HG02642 (cell line): ENCODE measurements around the gene MRTFA.
A peak's percentile ranks its signal among the peaks of the same experiment; 100 is the strongest.
"Not testable (repeated sequence)": the region's sequence is repeated elsewhere in the genome, so short reads cannot be mapped to it uniquely, and the experiment has no call there.

Experiments used
- ATAC-seq: cut with Tn5 transposase; IDR thresholded peaks from one replicate; pipeline ENCODE4 v1.9.1; 2021; ENCODE audit warnings: mild to moderate bottlenecking; ENCODE audit not compliant: unreplicated experiment, poor library complexity

Gene MRTFA

DNA sequence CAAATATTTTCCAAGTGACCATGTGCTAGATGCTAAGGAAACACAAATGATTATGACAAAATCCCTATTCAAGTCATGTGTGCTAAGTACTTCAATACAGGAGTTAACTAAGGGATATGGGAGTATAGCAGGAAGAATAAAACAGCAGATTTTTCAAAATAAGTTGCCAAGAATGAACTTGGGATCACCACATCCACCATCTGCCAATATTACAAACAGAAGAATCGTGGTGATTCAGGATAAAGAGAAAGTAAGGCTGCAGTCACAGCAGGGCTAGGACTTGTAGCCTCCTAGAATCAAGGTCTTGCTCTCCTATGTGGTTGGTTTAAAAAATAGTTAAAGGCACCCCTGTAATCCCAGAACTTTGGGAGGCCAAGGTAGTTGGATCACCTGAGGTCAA lies 34.3 kb downstream of the MRTFA start:
- ATAC-seq: no peak

DNA sequence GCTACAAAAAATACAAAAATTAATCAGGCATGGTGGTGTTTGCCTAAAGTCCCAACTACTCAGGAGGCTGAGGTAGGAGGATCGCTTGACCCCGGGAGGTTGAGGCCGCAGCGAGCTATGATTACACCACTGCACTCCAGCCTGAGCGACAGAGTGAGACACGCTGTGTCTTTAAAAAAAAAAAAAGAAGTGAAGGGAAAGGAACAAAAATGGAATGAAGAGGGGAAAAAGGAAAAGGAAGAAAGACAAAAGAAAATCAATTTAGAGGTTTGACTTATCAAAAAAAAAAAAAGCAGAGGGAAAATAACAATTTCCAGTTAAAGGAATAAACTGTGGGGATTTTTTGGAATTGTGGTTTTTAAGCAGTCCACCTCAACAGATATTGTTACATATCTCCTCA lies 36.8 kb downstream of the MRTFA start:
- ATAC-seq: no peak

DNA sequence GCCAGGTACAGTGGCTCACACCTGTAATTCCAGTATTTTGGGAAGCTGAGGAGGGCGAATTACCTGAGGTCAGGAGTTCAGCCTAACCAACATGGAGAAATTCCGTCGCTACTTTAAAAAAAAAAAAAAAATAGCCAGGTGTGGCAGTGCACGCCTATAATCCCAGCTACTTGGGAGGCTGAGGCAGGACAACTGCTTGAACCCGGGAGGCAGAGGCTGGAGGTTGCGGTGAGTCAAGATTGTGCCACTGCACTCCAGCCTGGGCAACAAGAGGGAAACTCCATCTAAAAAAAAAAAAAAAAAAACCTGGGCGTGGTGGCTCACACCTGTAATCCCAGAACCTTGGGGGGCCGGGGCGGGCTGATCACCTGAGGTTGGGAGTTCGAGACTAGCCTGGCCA lies 37.8 kb downstream of the MRTFA start:
- ATAC-seq: not testable (repeated sequence)

DNA sequence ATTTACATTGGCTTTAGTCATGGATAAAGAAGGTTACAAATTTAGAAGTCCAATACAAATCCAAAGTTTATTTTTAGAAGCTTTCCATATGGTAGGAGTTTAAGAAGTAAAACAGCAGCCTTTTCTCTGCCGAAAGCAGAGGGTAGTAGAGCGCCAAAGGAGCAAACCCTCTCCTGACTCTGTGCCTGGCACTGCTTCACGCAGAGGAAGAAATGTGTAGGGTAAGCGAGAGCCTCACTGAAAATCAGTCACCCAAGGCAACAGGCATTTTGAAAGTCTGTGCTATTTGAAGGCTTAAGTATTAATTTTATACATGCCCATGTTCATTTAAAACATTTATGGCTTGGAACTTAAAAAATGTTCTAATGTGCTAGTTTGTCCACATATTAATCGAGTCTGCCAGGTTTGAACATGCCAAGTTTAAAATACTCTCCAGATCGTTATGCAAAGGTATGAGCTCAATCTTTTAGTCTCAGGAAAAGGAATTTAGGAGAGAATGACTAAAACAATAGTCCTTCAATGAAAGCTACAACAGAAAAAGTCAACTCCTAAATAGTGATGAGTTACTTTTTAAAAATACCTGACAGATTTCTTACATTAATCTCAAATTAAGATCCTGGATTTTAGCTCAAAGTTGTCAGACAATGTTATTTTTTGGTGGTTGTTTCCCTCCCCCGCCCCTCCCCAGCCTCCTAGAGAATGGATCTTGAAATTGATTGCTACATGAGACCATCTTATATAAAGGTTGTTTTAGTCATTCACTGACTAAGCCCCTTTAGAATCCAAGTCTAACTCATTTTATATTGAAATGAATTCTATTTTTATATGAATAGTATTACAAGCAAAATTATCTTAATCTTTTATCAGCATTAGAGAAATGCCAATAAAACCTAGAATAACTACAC lies 38.7 kb downstream of the MRTFA start:
- ATAC-seq: no peak

DNA sequence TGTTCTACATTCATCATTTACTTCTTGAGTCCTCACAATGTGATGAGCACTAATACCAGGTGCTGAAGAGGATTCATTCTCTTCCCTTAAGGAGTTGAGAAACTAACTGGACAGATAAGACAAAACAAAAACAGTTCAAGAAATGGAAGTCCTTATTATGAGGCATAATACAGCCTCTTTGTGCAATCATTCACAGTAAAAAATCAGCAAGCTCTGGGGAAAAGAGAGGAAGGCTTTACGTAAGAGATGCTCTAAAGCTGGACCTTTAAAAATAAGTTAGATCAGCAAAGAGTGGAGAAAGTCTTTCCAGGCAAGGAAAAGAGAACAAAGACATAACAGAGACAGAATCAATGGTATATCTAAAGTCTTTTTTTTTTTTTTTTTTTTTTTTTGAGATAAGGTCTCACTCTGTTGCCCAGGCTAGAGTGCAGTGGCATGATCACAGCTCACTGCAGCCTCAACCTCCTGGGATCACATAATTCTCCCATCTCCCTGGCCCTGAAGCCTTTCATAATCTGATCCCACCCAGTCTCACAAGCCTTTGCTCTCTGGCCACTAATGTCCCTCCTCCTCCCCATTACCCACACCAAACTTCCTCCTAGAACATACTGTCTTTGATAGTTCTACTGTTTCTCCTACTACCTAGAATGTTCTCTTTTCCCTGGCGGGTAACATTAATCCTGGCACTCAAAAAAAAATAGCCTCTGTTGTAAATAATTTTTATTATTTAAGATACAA lies 40.9 kb downstream of the MRTFA start:
- no peak for ATAC-seq

DNA sequence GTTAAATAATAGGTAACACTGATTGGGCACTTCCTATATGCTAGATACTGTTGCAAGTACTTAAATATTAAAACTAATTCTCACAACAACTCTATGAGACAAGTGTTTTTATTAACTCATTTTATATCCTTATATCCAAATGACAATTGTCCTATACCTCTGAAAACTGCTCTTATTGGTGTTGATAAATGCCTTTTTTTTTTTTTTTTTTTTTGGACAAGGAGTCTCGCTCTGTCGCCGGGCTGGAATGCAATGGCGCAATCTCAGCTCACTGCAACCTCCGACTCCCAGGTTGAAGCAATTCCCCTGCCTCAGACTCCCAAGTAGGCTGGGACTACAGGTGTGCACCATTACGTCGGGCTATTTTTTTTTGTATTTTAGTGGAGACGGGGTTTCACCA lies 41.6 kb downstream of the MRTFA start:
- no peak for ATAC-seq

DNA sequence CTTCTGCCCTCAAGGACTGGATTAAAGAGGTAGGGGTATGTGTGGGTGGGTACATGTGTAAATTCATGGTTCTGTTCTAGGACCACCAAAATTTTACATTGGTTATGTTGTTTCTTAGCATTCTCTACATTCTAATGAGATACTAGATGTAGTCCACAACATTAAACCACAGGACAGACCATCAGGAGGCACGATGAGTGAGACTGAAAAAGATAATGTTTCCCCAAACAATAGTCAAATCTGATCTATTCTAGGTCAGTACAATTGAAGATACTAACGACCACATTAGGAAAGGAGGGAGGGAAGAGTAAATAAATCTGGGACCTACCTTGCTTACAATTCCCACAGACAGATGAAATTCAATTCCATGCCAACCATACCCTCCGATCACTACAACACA lies 42.2 kb downstream of the MRTFA start:
- ATAC-seq: peak; percentile 5

DNA sequence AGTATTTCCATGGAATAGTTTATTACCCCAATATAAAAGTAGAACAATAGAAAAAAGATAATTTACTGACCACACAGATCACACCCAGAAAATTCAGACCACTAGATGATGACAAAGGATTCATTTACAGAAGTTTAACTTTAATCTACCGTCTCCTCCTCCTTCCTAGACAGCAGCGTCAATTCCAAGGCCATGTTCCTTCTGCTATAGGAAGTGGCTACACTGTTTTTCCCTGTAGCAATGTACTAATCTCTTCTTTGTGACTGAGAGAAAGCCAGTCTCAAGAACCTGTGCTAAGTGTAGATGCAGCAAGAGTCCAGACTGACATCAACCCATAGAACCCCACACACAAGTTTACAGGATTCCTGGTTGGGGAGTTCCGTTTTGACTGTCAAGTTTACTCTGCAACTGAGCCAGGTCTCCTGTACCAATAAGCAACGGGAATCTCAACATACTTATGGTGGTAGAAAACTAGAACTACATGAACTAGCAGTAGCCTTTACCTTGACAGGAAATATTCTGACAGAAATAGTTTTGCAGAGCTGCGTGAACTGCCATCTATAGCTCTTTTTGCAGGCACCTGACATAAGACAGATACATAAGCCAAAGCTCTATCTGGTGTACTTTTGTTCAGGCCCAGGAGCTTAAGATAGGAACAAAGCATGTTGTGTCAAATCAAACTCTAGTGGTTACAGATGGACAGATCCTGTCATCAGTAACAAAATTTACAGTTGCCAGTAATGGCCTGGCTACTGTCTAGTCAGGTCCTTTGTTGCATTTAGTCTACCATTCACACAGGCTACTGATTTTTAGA lies 42.9 kb downstream of the MRTFA start:
- ATAC-seq: peak; percentile 46

DNA sequence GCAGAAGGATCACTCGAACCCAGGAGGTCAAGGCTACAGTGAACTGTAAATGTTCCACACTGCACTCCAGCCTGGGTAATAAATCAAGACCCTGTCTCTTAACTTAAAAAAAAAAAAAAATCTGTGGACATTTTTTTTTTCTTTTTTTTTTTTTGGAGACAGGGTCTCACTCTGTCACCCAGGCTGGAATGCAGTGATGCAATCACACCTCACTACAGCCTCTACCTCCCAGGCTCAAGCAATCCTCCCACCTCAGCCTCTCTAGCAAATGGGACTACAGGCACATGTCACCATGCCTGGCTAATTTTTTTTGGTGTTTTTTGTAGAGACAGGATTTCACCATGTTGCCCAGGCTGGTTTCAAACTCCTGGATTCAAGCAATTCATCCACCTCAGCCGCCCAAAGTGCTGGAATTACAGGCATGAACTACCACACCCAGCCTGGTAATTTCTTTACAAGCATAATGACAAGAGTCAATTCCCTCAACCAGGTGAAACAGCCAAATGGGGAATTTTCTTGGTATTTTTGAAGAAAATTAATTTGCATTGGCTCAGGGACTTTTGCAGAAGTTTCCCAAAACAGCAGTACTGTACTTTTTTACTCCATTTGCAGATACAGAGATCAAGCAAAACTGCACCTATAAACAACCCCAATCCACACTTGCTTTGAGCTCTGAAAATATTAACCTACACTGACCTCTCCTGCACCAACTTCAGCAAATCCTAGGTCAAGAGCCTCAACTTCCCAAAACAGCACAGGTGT lies 44.0 kb downstream of the MRTFA start:
- ATAC-seq: no peak

DNA sequence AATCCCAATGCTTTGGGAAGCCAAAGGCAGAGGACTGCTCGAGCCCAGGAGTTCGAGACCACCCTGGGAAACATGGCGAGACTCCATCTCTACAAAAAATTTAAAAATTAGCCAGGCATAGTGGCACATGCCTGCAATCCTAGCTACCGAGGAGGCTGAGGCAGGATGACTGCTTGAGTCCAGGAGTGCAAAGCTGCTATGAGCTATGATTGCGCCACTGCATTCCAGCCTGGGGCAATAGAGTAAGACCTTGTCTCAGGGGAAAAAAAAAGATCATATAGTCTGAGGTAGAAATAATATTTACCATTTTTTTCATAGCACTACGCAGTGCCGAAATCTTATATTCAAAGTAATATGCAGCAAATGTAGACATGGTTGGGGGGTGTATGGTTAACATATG lies 47.8 kb downstream of the MRTFA start:
- no peak for ATAC-seq

DNA sequence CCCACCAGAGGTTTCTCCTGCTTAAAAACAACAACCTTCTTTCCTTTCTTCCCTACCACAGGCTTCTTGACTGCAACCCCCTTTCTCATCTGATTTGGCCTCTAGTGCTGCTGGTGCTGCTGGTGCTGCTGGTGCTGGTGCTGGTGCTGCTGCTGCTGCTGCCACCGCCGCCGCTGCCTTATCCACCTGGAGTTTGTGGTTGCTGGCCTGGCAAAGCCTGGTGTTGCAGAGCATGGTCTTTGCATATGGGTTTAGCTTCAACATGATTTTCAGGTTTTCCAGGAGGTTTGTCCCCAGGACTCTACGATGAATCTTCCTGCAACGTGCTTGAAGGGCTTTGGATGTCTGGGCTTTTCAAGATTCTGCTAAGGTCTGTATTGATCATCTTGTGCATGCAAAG lies 49.7 kb downstream of the MRTFA start:
- no peak for ATAC-seq

DNA sequence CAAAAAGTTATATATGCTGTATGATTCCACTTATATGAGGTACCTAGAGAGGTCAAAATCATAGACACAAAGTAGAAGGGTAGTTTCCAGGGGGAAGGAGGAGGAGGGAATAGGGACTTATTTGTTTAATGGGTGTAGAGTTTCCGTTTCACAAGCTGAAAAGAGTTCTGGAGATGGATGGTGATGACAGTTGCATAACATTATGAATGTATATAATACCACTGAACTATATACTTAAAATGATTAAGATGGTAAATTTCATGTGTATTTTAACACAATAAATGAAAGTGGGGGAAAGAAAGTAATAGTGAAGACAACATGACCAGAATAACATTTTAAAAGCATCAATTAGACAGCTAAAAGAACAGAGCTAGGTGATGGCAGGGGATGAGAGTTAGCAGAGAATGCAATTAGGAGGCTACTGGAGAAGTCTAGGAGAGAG lies 51.2 kb downstream of the MRTFA start:
- ATAC-seq: no peak

DNA sequence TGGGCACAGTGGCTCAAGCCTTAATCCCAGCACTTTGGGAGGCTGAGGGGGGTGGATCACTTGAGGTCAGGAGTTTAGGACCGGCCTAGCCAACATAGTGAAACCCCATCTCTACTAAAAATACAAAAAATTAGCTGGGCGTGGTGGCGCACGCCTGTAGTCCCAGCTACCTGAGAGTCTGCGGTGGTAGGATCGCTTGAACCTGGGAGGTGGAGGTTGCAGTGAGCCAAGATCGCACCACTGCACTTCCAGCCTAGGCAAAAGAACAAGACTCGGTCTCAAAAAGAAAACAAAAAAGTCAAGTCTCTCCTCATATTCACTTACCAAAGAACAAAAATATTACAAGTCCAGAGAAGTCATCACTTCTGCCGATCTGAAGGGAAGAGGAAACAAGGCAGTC lies 51.8 kb downstream of the MRTFA start:
- ATAC-seq: not testable (repeated sequence)

DNA sequence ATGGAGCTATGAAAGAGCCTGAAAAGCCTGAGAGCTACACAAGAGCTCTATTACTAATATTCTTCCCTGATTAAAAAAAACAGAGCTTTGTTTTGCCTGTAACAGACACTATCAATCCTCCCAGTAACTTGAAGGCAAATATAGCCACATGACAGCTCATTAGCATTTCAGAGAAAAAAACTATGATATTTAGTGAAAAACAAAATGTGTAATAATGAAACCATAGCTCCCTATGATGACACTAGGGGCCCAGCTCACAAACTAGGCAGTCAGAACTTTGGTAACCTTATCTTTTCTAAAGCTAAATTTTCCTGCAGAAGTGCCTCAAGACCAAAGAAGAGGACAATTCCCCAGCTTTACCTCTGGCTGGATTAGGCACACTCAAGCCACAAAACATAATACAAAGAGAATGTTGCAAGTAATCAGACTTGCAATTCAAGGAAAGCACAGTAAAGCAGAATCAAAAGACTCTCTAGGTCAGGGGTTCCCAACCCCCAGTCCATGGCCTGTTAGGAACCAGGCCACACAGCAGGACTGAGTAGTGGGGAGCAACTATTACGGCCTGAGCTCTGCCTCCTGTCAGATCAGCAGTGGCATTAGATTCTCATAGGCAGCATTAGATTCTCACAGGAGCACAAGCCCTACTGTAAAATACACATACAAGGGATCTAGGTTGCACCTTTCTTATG lies 53.3 kb downstream of the MRTFA start:
- ATAC-seq: no peak

DNA sequence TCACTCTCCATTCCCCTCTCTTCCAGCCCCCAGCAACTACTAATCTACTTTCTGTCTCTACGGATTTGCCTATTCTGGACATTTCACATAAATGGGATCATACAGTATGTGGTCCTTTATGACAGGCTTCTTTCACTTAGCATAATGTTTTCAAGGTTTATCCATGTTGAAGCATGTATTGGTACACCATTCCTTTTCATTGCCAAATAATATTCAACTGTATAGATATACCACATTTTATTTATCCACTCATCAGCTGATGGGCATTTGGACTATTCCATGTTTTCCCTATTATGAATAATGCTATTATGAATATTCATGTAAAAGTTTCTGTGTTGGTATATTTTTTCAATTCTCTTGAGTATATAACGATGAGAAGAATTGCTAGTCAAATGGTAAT lies 54.5 kb downstream of the MRTFA start:
- no peak for ATAC-seq

DNA sequence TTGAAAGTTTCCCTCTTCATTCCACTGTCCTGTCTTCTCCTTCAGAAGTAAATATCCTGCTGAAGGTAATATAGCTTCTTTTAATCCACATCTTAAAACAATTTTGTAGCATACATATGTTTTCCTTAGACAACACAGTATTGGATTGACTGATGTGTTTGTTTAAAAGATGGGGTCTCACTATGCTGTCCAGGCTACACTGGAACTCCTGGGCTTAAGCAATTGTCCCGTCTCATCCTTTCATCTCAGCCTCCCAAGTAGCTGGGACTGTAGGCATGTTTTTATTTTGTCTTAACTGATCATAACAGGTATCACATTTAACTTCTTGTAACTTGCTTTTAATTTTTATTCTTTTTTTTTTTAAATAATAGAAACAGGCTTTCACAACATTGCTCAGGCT lies 55.9 kb downstream of the MRTFA start:
- ATAC-seq: no peak

DNA sequence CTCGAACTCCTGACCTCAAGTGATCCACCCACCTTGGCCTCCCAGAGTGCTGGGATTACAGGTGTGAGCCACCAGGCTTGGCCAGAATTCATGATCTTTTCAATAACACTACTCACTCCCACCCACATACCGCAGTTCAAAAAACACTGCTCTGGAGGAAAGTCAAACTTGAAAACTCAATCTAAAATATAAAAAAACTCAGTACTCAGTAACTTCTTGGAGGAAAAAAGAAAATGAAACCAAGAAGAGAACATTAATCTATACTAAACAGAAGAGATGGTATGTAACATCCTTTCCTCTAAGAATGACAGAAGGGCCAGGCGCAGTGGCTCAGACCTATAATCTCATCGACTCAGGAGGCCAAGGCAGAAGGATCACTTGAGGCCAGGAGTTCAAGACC lies 58.3 kb downstream of the MRTFA start:
- no peak for ATAC-seq

DNA sequence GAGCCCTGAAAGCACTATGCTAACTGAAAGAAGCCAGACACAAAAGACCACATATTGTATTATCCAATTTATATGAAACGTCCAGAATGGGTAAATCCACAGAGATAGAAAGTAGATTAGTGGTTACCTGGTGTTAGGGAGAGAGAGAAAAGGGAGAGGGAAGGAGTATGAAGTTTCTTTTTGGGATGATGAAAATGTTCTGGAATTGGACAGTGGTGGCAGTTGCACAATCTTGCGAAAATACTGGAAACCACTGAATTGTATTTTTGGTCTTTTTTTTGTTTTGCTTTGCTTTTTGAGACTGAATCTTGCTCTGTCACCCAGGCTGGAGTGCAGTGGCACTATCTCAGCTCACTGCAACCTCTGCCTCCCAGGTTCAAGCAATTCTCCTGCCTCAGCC lies 63.5 kb downstream of the MRTFA start:
- ATAC-seq: no peak

DNA sequence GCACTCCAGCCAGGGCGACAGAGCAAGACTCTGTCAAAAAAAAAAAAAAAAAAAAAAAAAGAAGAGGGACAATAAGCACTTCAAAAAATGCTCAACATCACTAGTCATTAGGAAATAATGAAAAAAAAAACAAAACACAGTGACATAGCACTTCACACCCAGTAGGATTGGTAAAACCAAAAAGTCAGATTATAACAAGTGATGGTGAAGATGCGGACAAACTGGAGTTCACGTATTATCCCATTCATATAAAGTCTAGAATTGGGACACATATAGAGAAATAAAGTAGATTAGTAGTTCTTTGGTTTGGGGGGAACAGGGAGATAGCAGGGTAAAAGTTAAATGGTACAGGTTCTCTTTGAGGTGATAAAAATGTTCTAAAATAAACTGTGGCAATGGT lies 64.6 kb downstream of the MRTFA start:
- no peak for ATAC-seq
